Measurements from ENCODE around the gene DTHD1.

The DTHD1 gene

DNA sequence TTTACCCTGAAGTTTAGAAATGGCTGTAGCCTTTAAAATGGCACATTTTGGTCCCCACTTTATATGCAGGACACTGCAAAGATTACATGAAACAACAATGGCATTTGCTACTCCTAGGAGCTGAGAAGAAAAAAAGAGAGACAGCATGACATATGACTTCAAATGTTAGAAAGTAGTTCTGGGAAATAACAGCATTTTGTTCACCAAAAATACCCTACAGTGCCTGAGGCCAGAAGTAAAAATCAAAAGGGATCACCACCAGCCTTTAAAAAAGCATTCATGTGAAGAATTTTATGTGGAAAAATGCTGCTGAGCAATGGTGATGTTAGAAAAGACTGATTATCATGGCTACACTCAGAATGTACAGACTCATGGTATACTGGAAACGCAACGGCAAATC is 110.0 kb downstream of the DTHD1 start:
- no peak for DNase-seq (ENCODE audit: low read depth)
- no peak overlapping the region for H3K4me3 ChIP-seq (ENCODE audit: low read length)
- TF ChIP-seq, protein P1, sequence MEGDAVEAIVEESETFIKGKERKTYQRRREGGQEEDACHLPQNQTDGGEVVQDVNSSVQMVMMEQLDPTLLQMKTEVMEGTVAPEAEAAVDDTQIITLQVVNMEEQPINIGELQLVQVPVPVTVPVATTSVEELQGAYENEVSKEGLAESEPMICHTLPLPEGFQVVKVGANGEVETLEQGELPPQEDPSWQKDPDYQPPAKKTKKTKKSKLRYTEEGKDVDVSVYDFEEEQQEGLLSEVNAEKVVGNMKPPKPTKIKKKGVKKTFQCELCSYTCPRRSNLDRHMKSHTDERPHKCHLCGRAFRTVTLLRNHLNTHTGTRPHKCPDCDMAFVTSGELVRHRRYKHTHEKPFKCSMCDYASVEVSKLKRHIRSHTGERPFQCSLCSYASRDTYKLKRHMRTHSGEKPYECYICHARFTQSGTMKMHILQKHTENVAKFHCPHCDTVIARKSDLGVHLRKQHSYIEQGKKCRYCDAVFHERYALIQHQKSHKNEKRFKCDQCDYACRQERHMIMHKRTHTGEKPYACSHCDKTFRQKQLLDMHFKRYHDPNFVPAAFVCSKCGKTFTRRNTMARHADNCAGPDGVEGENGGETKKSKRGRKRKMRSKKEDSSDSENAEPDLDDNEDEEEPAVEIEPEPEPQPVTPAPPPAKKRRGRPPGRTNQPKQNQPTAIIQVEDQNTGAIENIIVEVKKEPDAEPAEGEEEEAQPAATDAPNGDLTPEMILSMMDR (conservative IDR thresholded peaks at IDR 0.05; ENCODE audit: low read length): no peak

DNA sequence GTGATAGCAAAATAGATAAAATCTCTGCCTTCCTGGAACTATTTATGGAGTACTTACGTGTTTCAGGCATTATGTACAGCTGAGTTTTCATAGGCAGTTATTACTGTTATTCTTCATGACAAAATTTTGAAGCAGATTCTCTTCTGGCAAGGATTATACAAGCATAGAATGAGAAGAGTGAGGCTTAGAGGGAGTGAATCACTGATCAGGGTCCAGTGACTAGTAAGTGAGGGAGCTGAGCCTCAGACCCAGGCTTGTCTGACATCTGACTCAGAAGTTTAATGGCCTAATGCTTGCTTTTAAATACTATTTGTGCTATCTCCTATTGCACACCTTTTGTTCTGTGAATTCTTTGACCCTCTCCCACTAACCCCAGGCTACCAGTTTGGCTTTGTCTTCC is 110.6 kb downstream of the DTHD1 start:
- DNase-seq (ENCODE audit: low read depth): no peak
- TF ChIP-seq, protein P1 (conservative IDR thresholded peaks at IDR 0.05; ENCODE audit: low read length): no peak
- no peak overlapping the region for H3K4me3 ChIP-seq (ENCODE audit: low read length)

DNA sequence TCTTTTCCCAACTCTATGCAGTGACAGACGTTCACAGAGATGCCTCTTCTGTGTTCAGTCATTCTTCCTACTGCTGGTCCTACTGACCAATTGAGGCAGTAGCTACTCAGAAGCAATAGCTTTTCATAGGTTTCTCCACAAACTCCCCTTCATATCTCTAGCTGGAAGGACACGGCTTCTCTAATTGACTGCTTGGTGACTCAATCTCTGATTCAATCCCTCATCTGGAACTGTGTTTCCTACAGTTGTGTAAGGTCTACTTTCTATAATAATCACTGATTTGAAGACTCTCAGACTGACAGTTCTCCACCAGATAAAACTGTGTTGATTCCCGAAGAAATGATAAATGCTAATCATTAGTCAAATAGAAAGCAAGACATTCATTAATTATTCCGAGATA is 111.5 kb downstream of the DTHD1 start:
- TF ChIP-seq, protein P1 (conservative IDR thresholded peaks at IDR 0.05; ENCODE audit: low read length): no peak
- H3K4me3 ChIP-seq (ENCODE audit: low read length): no peak overlapping the region
- no peak for DNase-seq (ENCODE audit: low read depth)

Data from AG10803 (cell line).